HepG2 (cell line): ENCODE results near the gene PPP1R13L. TPM values are rescaled to one million over a fixed set of nuclear protein-coding genes. Genes with fewer than 3 reads are reported as not detected.

Experiments used
- CSRNP1 ChIP-seq: sonication (generic); formaldehyde crosslinking; IDR thresholded peaks from 2 replicates; pipeline ENCODE4 v1.8.1; 2023; ENCODE audit warnings: mild to moderate bottlenecking, missing genetic modification reagents
- ERF ChIP-seq: IDR thresholded peaks from 2 replicates; pipeline ENCODE4 v1.6.1; 2018; ENCODE audit warnings: missing biosample characterization, missing genetic modification reagents
- HNF4A ChIP-seq: sonication (generic); formaldehyde crosslinking; IDR thresholded peaks from 2 replicates; pipeline ENCODE4 v1.4.0; 2020; ENCODE audit warnings: missing genetic modification reagents
- KIAA2018 ChIP-seq: sonication (generic); formaldehyde crosslinking; IDR thresholded peaks from 2 replicates; pipeline ENCODE4 v1.5.0; 2020; ENCODE audit warnings: mild to moderate bottlenecking, missing genetic modification reagents, borderline replicate concordance
- PHF21A ChIP-seq: sonication (generic); formaldehyde crosslinking; IDR thresholded peaks from 2 replicates; pipeline ENCODE4 v1.5.0; 2020; ENCODE audit warnings: mild to moderate bottlenecking, missing genetic modification reagents
- SNAPC5 ChIP-seq: sonication (generic); formaldehyde crosslinking; IDR thresholded peaks from 2 replicates; pipeline ENCODE4 v1.8.1; 2023; ENCODE audit warnings: mild to moderate bottlenecking, missing genetic modification reagents, borderline replicate concordance
- ZBTB10 ChIP-seq: sonication (generic); formaldehyde crosslinking; IDR thresholded peaks from 2 replicates; pipeline ENCODE4 v1.4.0; 2020; ENCODE audit warnings: missing genetic modification reagents, borderline replicate concordance
- ZNF124 ChIP-seq: sonication (generic); formaldehyde crosslinking; IDR thresholded peaks from 2 replicates; pipeline ENCODE4 v1.4.0; 2020; ENCODE audit warnings: missing genetic modification reagents
- ZNF337 ChIP-seq: sonication (generic); formaldehyde crosslinking; IDR thresholded peaks from 2 replicates; pipeline ENCODE4 v1.5.1; 2020; ENCODE audit warnings: missing genetic modification reagents, low read depth, mild to moderate bottlenecking, borderline replicate concordance
- ZNF550 ChIP-seq: sonication (generic); formaldehyde crosslinking; IDR thresholded peaks from 2 replicates; pipeline ENCODE4 v1.4.0; 2020; ENCODE audit warnings: mild to moderate bottlenecking, missing genetic modification reagents, borderline replicate concordance
- ZNF891 ChIP-seq: sonication (generic); formaldehyde crosslinking; IDR thresholded peaks from 2 replicates; pipeline ENCODE4 v1.5.0; 2020; ENCODE audit warnings: mild to moderate bottlenecking, missing genetic modification reagents
- polyA plus RNA-seq, 8 experiments: library from polyadenylated mRNA; depleted of rRNA in 3 of 8; stranded (reverse) in 7 of 8; unstranded in 1 of 8; fragments of >200 nt; fragmentation: Illumina TruSeq in 4 of 8; extraction: Trizol in 4 of 8; gene quantifications; 2 replicates each; pipeline versions ENCODE4 v1.2.1 to v1.2.3, GENCODE V29; 2011 to 2016; ENCODE audit warnings: low read depth in 4 of 8, missing spikeins in 1 of 8, mixed read lengths in 1 of 8; ENCODE audit not compliant: insufficient read depth in 1 of 8
- total RNA-seq, 5 experiments: library from RNA; depleted of rRNA; stranded (reverse); fragments of >200 nt; fragmentation: Illumina TruSeq; extraction: Trizol; gene quantifications; 2 replicates each; pipeline ENCODE4 v1.2.3, GENCODE V29; 2016; ENCODE audit warnings: low read depth in 1 of 5
- TF ChIP-seq, protein P1 (sequence below): sonication (generic); formaldehyde crosslinking; IDR thresholded peaks from 2 replicates; pipeline ENCODE4 v1.4.0; 2020; ENCODE audit warnings: missing genetic modification reagents

PPP1R13L gene
- total and polyA plus RNA-seq, 2 of the 13 experiments (the other 11 are each of a cell fraction or from before 2014, with no cell fraction given): 1.3 to 6.6 TPM

- TF ChIP-seq KIAA2018 (CRISPR knock-in tag): no peak
- no peak for TF ChIP-seq ZNF337
- TF ChIP-seq CSRNP1: no peak
- TF ChIP-seq SNAPC5: 0 out of 2 replicates have a peak, but pooled peaks have one; percentile 12
- no peak for TF ChIP-seq ZNF124 (CRISPR knock-in tag)
- no peak for TF ChIP-seq ZNF550 (CRISPR knock-in tag)
- no peak for TF ChIP-seq PHF21A (CRISPR knock-in tag)
- TF ChIP-seq ZNF891 (CRISPR knock-in tag): no peak
- TF ChIP-seq, protein P1, sequence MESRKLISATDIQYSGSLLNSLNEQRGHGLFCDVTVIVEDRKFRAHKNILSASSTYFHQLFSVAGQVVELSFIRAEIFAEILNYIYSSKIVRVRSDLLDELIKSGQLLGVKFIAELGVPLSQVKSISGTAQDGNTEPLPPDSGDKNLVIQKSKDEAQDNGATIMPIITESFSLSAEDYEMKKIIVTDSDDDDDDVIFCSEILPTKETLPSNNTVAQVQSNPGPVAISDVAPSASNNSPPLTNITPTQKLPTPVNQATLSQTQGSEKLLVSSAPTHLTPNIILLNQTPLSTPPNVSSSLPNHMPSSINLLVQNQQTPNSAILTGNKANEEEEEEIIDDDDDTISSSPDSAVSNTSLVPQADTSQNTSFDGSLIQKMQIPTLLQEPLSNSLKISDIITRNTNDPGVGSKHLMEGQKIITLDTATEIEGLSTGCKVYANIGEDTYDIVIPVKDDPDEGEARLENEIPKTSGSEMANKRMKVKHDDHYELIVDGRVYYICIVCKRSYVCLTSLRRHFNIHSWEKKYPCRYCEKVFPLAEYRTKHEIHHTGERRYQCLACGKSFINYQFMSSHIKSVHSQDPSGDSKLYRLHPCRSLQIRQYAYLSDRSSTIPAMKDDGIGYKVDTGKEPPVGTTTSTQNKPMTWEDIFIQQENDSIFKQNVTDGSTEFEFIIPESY (CRISPR knock-in tag): 0 out of 2 replicates have a peak, but pooled peaks have one; percentile 15
- peak; percentile 47; the same call in 1 of the 2 replicates for TF ChIP-seq ZBTB10 (CRISPR knock-in tag)
- no peak for TF ChIP-seq HNF4A (CRISPR knock-in tag)
- no peak for TF ChIP-seq ERF (CRISPR knock-in tag)
Observed at GRCh38 chr19:45423033-45423588, 18.2 kb upstream of the PPP1R13L start (continued).
